ENCODE data around the gene ARHGAP19. TPM values are rescaled to one million over a fixed set of nuclear protein-coding genes. Genes with fewer than 3 reads are reported as not detected.

The ARHGAP19 gene
- total and polyA plus RNA-seq, 9 of the 15 experiments (the other 6 are each of a cell fraction or from before 2014, with no cell fraction given): 14.8 to 49.5 (median 26.8) TPM

DNA sequence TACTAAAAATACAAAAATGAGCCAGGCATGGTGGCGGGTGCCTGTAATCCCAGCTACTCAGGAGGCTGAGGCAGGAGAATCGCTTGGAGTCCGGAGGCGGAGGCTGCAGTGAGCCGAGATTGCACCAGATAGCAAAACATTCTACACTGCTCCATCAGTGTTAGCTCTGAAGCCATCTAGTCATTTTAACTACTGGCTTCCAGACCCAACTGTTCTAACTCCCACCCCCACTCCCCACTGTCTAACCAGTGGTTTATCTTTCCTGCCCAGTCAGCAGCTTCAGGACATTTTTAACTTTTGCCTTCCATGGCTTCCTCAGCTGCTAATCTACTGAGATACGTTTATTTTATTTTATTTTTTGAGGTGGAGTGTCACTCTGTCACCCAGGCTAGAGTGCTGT, 20.5 kb upstream of the ARHGAP19 start (continued):
- TF ChIP-seq, protein P1, sequence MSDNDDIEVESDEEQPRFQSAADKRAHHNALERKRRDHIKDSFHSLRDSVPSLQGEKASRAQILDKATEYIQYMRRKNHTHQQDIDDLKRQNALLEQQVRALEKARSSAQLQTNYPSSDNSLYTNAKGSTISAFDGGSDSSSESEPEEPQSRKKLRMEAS (CRISPR knock-in tag; IDR thresholded peaks at IDR 0.05): no peak
- TF ChIP-seq NFE2 (IDR thresholded peaks at IDR 0.05; ENCODE audit: low read depth) (peak; percentile 21; the same call in 1 of the 2 replicates), RNF2 (IDR thresholded peaks at IDR 0.05) (no peak), NCOA6 (IDR thresholded peaks at IDR 0.05) (no peak), MYNN (IDR thresholded peaks at IDR 0.05) (no peak), MYNN (CRISPR knock-in tag; IDR thresholded peaks at IDR 0.05) (no peak), TRIM24 (IDR thresholded peaks at IDR 0.05) (peak; percentile 33 to 53; a peak in 2 of 4 replicates), EHMT2 (IDR thresholded peaks at IDR 0.05) (peak; percentile 55; the same call in 1 of the 2 replicates), CSDE1 (IDR thresholded peaks at IDR 0.05) (no peak), TEAD2 (tag; IDR thresholded peaks at IDR 0.05) (no peak), BRD9 (IDR thresholded peaks at IDR 0.05; ENCODE audit: low read depth, partially characterized antibody) (peak; percentile 77), KHSRP (IDR thresholded peaks at IDR 0.05) (no peak), MIER1 (IDR thresholded peaks at IDR 0.05; ENCODE audit: low read depth) (no peak), TARDBP (IDR thresholded peaks at IDR 0.05) (no peak), MBD2 (IDR thresholded peaks at IDR 0.05; ENCODE audit: borderline replicate concordance, low read depth) (no peak), SMAD4 (CRISPR knock-in tag; conservative IDR thresholded peaks at IDR 0.05) (no peak), ILF3 (IDR thresholded peaks at IDR 0.05; ENCODE audit: borderline replicate concordance) (no peak), POLR3G (IDR thresholded peaks at IDR 0.05; ENCODE audit: extremely low read depth, insufficient read length, insufficient replicate concordance) (no peak), MCM3 (IDR thresholded peaks at IDR 0.05) (no peak), ARID1B (IDR thresholded peaks at IDR 0.05) (peak; percentile 73), BDP1 (IDR thresholded peaks at IDR 0.05; ENCODE audit: insufficient read depth, insufficient read length) (no peak), HNRNPK (IDR thresholded peaks at IDR 0.05; ENCODE audit: low read depth, low read length, poor library complexity, severe bottlenecking) (no peak), PTTG1 (tag; IDR thresholded peaks at IDR 0.05; ENCODE audit: low read depth) (no peak), C11orf30 (IDR thresholded peaks at IDR 0.05; ENCODE audit: low read depth) (peak; percentile 88), ELF1 (tag; IDR thresholded peaks at IDR 0.05) (no peak), IRF2 (CRISPR knock-in tag; IDR thresholded peaks at IDR 0.05) (no peak), KLF13 (tag; IDR thresholded peaks at IDR 0.05; ENCODE audit: borderline replicate concordance, low read depth) (no peak), GABPB2 (CRISPR knock-in tag; conservative IDR thresholded peaks at IDR 0.05) (no peak), SMARCA4 (IDR thresholded peaks at IDR 0.05) (peak; percentile 50; the same call in 1 of the 2 replicates)
- TF ChIP-seq, protein P2, sequence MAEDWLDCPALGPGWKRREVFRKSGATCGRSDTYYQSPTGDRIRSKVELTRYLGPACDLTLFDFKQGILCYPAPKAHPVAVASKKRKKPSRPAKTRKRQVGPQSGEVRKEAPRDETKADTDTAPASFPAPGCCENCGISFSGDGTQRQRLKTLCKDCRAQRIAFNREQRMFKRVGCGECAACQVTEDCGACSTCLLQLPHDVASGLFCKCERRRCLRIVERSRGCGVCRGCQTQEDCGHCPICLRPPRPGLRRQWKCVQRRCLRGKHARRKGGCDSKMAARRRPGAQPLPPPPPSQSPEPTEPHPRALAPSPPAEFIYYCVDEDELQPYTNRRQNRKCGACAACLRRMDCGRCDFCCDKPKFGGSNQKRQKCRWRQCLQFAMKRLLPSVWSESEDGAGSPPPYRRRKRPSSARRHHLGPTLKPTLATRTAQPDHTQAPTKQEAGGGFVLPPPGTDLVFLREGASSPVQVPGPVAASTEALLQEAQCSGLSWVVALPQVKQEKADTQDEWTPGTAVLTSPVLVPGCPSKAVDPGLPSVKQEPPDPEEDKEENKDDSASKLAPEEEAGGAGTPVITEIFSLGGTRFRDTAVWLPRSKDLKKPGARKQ (CRISPR knock-in tag; IDR thresholded peaks at IDR 0.05): no peak
- TF ChIP-seq, protein P3, sequence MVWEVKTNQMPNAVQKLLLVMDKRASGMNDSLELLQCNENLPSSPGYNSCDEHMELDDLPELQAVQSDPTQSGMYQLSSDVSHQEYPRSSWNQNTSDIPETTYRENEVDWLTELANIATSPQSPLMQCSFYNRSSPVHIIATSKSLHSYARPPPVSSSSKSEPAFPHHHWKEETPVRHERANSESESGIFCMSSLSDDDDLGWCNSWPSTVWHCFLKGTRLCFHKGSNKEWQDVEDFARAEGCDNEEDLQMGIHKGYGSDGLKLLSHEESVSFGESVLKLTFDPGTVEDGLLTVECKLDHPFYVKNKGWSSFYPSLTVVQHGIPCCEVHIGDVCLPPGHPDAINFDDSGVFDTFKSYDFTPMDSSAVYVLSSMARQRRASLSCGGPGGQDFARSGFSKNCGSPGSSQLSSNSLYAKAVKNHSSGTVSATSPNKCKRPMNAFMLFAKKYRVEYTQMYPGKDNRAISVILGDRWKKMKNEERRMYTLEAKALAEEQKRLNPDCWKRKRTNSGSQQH (CRISPR knock-in tag; IDR thresholded peaks at IDR 0.05): no peak
- TF ChIP-seq, protein P4, sequence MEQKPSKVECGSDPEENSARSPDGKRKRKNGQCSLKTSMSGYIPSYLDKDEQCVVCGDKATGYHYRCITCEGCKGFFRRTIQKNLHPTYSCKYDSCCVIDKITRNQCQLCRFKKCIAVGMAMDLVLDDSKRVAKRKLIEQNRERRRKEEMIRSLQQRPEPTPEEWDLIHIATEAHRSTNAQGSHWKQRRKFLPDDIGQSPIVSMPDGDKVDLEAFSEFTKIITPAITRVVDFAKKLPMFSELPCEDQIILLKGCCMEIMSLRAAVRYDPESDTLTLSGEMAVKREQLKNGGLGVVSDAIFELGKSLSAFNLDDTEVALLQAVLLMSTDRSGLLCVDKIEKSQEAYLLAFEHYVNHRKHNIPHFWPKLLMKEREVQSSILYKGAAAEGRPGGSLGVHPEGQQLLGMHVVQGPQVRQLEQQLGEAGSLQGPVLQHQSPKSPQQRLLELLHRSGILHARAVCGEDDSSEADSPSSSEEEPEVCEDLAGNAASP (IDR thresholded peaks at IDR 0.05): no peak

Measured in K562 (cell line).